Lower leg skin (tissue), 4 donors: Measurements from ENCODE around the gene SLC38A11. TPM values are rescaled to one million over a fixed set of nuclear protein-coding genes. Genes with fewer than 3 reads are reported as not detected.

Experiments used
- DNase-seq, 2 donors: peaks; one replicate each; pipeline ENCODE4 v3.0.0-alpha.2; 2019; ENCODE audit warnings: low spot score in 2 of 2
- H3K4me3 ChIP-seq: fragments of 200-600 bp; sonication (generic); 2 replicates; pipeline ENCODE4 v1.5.1; 2017; ENCODE audit warnings: mild to moderate bottlenecking, low read depth; ENCODE audit not compliant: poor library complexity, severe bottlenecking
- POLR2A ChIP-seq, 2 donors: fragments of 450-650 bp; IDR thresholded peaks; one replicate each; pipeline ENCODE4 v1.6.1; 2016 to 2017; ENCODE audit warnings: antibody characterized with exemption in 2 of 2, mild to moderate bottlenecking in 1 of 2, moderate library complexity in 1 of 2
- WGBS, 2 donors: methylation state at CpG; one replicate each; pipeline ENCODE4 v1.1.5; 2018; 5-methylcytosine and 5-hydroxymethylcytosine counted together
- intact Hi-C: fragments of 100-400 bp; cut with DNase I; formaldehyde crosslinking; loops from one replicate; pipeline ENCODE4 v1.15.0; 2023; ENCODE audit warnings: low total_unique reads
- total RNA-seq, 4 donors: library from RNA; depleted of rRNA; stranded (reverse); fragments of >200 nt; gene quantifications; one replicate each; pipeline ENCODE4 v1.1.0, GENCODE V29; 2016
- TF ChIP-seq, protein P1 (sequence below), 3 donors: fragments of 450-650 bp; IDR thresholded peaks; one replicate each; pipeline ENCODE4 v1.5.1; 2016; ENCODE audit warnings: antibody characterized with exemption in 3 of 3, mild to moderate bottlenecking in 3 of 3, moderate library complexity in 2 of 3

Gene SLC38A11
- total RNA-seq, 4 donors from 2014 or later, result 0.32 to 2.9 (median 0.52) TPM; not detected in 1

DNA sequence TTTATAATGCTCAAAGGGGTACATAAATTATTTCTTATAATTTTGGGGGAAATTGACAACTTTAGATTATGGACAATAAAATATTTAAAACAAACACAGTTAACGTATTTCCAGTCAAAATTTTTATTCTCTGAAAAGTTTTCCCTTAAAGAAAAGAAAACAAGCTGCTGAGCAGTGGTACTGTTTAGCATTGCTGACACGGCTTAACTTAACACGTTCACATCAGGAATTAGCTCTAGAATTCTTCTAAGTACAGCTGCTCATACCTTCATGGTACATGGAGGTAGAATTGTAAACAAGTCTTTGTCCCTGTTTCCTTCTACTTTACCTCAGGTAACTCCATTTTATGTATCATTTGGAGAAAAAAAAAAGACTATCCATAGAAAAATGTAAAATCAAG lies 2.0 kb downstream of the SLC38A11 start:
- no peak for DNase-seq
- TF ChIP-seq, protein P1, sequence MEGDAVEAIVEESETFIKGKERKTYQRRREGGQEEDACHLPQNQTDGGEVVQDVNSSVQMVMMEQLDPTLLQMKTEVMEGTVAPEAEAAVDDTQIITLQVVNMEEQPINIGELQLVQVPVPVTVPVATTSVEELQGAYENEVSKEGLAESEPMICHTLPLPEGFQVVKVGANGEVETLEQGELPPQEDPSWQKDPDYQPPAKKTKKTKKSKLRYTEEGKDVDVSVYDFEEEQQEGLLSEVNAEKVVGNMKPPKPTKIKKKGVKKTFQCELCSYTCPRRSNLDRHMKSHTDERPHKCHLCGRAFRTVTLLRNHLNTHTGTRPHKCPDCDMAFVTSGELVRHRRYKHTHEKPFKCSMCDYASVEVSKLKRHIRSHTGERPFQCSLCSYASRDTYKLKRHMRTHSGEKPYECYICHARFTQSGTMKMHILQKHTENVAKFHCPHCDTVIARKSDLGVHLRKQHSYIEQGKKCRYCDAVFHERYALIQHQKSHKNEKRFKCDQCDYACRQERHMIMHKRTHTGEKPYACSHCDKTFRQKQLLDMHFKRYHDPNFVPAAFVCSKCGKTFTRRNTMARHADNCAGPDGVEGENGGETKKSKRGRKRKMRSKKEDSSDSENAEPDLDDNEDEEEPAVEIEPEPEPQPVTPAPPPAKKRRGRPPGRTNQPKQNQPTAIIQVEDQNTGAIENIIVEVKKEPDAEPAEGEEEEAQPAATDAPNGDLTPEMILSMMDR (IDR thresholded peaks at IDR 0.05), result no peak
- no peak for TF ChIP-seq POLR2A (IDR thresholded peaks at IDR 0.05)
- H3K4me3 ChIP-seq, result no peak overlapping the region
- intact Hi-C loops, result no loop called here
- WGBS, 2 donors, result 64 to 78% methylated on average over 3 of the region's 3 CpGs

DNA sequence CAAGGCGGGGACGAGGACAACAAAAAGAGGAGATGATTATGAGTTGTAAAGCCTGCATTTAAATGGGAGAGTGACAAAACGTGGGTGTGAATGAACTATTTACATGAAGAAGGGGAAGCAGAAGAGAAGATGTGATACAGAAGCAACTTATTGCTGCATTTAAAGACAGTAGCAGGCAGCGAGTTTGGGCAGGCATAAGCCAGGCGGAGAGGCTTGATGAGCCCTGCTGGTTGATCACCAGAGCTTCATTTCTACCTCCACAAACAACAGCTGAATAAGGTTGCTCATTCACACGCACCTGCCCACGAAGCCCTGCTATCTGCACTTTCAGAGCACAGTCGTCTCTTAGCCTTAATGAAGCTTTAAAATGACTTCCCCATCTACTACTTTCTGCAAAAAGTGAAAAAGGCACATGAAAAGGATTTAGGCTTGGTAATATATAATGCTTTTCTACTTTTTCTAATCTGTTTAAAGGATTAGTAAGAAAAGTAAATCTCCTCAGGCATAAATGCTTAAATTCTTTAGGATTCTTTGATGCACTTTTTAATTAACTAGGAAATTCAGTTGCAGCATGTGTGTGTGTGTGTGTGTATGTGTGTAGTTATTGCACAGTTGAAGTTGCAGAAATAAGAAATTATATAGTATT lies 3.1 kb downstream of the SLC38A11 start:
- intact Hi-C loops, result no loop called here
- TF ChIP-seq POLR2A (IDR thresholded peaks at IDR 0.05), result no peak
- TF ChIP-seq, protein P1 (IDR thresholded peaks at IDR 0.05), result no peak
- DNase-seq, result no peak
- H3K4me3 ChIP-seq, result no peak overlapping the region
- 66 to 71% methylated on average over 8 of the region's 8 CpGs for WGBS, 2 donors

DNA sequence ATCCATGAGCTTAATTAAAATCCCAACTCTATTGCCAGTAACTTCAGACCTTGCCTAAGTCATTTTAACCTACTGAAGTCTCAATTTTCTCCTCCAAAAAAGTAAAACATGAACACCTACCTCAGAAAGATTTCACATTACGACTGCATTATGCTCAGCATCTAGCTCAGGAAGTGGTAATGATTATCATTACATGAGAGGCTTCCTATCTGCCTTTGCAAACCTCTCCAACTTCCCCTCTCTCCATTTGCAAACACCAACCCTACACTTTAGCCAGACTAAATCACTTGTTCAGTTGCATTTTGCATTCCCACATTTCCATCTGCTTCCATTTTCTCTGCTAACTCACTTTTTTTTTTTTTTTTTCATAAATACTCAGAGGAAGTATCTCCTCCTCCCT lies 6.8 kb downstream of the SLC38A11 start:
- no peak overlapping the region for H3K4me3 ChIP-seq
- WGBS, 2 donors, result 76 to 79% methylated on average over 1 of the region's 1 CpG
- TF ChIP-seq POLR2A (IDR thresholded peaks at IDR 0.05), result no peak
- TF ChIP-seq, protein P1 (IDR thresholded peaks at IDR 0.05), result no peak
- intact Hi-C loops, result no loop called here
- no peak for DNase-seq

DNA sequence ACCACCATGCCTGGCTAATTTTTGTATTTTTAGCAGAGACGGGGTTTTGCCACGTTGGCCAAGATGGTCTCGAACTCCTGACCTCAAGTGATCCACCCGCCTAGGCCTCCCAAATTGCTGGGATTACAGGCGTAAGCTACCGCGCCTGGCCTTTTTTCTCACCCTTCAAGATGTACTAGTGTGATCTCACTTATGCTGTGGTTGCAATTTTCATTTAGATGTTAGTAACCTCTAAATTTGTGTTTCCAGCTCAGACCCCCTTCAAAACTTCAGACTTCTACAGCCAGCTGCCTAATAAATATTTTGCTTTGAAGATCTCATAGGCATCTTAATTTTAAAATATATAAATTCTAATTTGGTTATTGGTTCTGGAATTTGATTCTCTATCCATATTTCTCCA lies 8.0 kb downstream of the SLC38A11 start:
- H3K4me3 ChIP-seq, result no peak overlapping the region
- DNase-seq, result no peak
- TF ChIP-seq, protein P1 (IDR thresholded peaks at IDR 0.05), result no peak
- TF ChIP-seq POLR2A (IDR thresholded peaks at IDR 0.05), result no peak
- 88 to 91% methylated on average over 7 of the region's 7 CpGs for WGBS, 2 donors
- intact Hi-C loops, result no loop called here

DNA sequence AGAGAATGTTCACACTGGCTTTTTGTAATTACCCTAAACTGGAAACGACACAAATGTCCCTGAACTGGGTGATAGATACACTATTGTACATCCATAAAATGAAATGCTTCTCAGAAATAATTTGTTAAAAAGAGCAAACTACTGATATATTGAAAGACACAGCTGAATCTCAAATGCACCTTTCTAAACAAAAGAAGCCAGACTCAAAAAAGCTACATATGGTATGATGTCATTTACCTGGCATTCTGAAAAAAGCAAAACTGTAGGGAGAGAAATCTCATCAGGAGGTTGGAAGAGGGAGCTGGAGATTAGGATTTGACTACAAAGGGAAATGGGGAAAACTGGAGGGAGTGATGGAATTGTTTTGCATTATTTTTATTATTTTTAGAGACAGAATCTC lies 12.0 kb downstream of the SLC38A11 start:
- DNase-seq, result no peak
- intact Hi-C loops, result no loop called here
- H3K4me3 ChIP-seq, result no peak overlapping the region
- 76 to 83% methylated on average over 1 of the region's 1 CpG for WGBS, 2 donors
- no peak for TF ChIP-seq POLR2A (IDR thresholded peaks at IDR 0.05)
- TF ChIP-seq, protein P1 (IDR thresholded peaks at IDR 0.05), result no peak

DNA sequence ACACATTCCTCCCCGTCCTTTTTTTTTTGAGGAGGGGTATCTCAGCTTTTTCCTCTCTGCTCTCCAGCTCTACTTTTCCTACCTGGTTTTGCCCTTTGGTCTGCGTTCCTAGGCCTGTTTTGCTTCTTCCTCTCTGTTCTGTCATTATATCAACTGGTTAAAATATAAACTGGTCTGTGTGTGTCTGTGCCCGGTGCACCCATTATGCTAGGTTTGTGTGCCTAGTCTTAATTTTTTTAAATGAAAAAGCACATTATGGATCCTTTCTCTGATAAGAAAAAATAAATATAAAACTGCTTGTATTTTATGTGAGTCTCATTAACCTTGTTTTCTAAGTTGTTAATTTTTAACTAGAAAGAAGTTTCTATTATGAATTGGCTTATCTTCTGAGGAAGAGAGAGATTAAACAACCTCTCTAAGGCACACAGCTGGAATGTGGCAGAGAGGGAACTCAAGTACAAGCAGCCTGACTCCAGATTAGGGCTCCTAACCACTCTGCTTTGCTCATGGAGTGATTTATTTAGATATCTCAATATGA lies 17.4 kb downstream of the SLC38A11 start:
- 82 to 84% methylated on average over 3 of the region's 3 CpGs for WGBS, 2 donors
- intact Hi-C loops, result no loop called here

More for the DNA sequence above, 17.4 kb downstream of the SLC38A11 start:
- no peak overlapping the region for H3K4me3 ChIP-seq
- no peak for TF ChIP-seq POLR2A (IDR thresholded peaks at IDR 0.05)
- TF ChIP-seq, protein P1 (IDR thresholded peaks at IDR 0.05), result no peak
- DNase-seq, result no peak
